Aorta (tissue), 5 donors: Measurements from ENCODE around the gene ARMH3. TPM values are rescaled to one million over a fixed set of nuclear protein-coding genes. Genes with fewer than 3 reads are reported as not detected.

Source experiments
- ATAC-seq: fragments of 200-7000 bp; cut with Tn5 transposase; one replicate; pipeline ENCODE4 v1.9.1; 2022; ENCODE audit warnings: moderate library complexity; ENCODE audit not compliant: low FRiP score
- DNase-seq, 2 donors: peaks; one replicate each; pipeline ENCODE4 v3.0.0-alpha.2; 2020
- H3K27ac ChIP-seq, 2 donors: one replicate each; pipeline ENCODE4 v1.5.1; 2013; ENCODE audit warnings: low read length in 2 of 2, mild to moderate bottlenecking in 2 of 2, moderate library complexity in 2 of 2, control low read depth in 1 of 2, inconsistent platforms in 1 of 2, low read depth in 1 of 2
- H3K27me3 ChIP-seq, 2 donors: one replicate each; pipeline ENCODE4 v1.6.1; 2013; ENCODE audit warnings: control low read depth in 1 of 2, low read length in 1 of 2, mild to moderate bottlenecking in 1 of 2, moderate library complexity in 1 of 2; ENCODE audit not compliant: insufficient read depth in 2 of 2, control insufficient read depth in 1 of 2
- H3K36me3 ChIP-seq, 2 donors: one replicate each; pipeline ENCODE4 v1.6.1; 2013; ENCODE audit warnings: control low read depth in 1 of 2, low read length in 1 of 2, mild to moderate bottlenecking in 1 of 2; ENCODE audit not compliant: insufficient read depth in 2 of 2, control insufficient read depth in 1 of 2
- H3K4me1 ChIP-seq, 2 donors: one replicate each; pipeline ENCODE4 v1.6.1; 2013; ENCODE audit warnings: low read length in 2 of 2, control low read depth in 1 of 2, mild to moderate bottlenecking in 1 of 2, moderate library complexity in 1 of 2; ENCODE audit not compliant: insufficient read depth in 2 of 2, control insufficient read depth in 1 of 2
- H3K4me3 ChIP-seq, 2 donors: one replicate each; pipeline ENCODE4 v1.5.1; 2013; ENCODE audit warnings: low read length in 2 of 2, control low read depth in 1 of 2, mild to moderate bottlenecking in 1 of 2
- H3K9me3 ChIP-seq: one replicate; pipeline ENCODE4 v1.6.1; 2013; ENCODE audit warnings: mild to moderate bottlenecking, low read length; ENCODE audit not compliant: control insufficient read depth
- WGBS, 2 donors: extraction: QIAGEN DNeasy Blood & Tissue Kit; methylation state at CpG; one replicate each; pipeline ENCODE4 v1.1.7; 2013; 5-methylcytosine and 5-hydroxymethylcytosine counted together
- intact Hi-C, 2 donors: fragments of 100-400 bp; cut with DNase I; formaldehyde crosslinking; loops; one replicate each; pipeline versions ENCODE4 v1.14.2 to v1.15.0; 2022
- polyA plus RNA-seq, 2 donors: library from polyadenylated mRNA; stranded (reverse); fragments of 200-250 nt; gene quantifications; one replicate each; pipeline ENCODE4 v1.2.3, GENCODE V29; 2013
- total RNA-seq, 2 donors: library from RNA; stranded (reverse); fragmentation: NEBNext Ultra II Directional; extraction: Animal tissue kit (Norgen Biotek cat#: 25700); gene quantifications; one replicate each; pipeline ENCODE4 v1.2.1, GENCODE V29; 2021
- donor health status: healthy with polysubstance abuse.
- donor health status: Bipolar disorder and iron deficiency.
- donor health status: DM: no; HTN: no; CAD: no.
- donor health status: DM: no; HTN: no; CAD: no.
- donor health status: DM: yes; HTN: yes; CAD: no.

ARMH3 gene
- total and polyA plus RNA-seq, 4 donors = 8.6 to 26.9 (median 17.2) TPM

DNA sequence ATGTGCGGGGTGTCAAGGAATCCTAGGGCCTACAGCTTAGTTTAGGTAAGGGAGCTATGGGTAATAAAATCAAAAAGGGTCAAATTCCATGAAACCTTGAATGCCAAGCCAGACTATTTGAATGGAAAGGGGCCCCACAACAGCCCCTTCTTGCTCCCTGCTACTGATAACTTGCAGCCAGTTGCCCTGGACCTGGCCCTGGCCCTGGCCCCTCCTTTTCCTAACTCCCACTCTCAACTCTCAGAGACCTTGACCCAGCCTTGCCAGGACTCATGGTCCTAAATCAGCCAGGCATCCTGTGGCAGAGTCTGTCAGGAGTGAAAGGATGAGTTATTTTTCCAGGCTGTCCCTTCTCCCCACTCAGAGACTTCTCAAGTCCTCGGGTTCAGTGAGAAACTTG lies 218.2 kb downstream of the ARMH3 start:
- WGBS, 2 donors = 73 to 81% methylated on average over 2 of the region's 2 CpGs
- no peaks in the 10 kb centered on the region for H3K36me3 ChIP-seq
- intact Hi-C loops = loop anchor here in 1 of 2 donors (10.0 kb wide), 1 partner anchor 177 kb away; no protein-coding TSS in a partner anchor
- no peaks in the 10 kb centered on the region for H3K27me3 ChIP-seq
- ATAC-seq (no peak), DNase-seq (no peak)
- no peaks in the 10 kb centered on the region for H3K9me3 ChIP-seq
- no peak overlapping the region for H3K27ac ChIP-seq
- H3K4me3 ChIP-seq = no peak overlapping the region
- H3K4me1 ChIP-seq = no peaks in the 10 kb centered on the region

DNA sequence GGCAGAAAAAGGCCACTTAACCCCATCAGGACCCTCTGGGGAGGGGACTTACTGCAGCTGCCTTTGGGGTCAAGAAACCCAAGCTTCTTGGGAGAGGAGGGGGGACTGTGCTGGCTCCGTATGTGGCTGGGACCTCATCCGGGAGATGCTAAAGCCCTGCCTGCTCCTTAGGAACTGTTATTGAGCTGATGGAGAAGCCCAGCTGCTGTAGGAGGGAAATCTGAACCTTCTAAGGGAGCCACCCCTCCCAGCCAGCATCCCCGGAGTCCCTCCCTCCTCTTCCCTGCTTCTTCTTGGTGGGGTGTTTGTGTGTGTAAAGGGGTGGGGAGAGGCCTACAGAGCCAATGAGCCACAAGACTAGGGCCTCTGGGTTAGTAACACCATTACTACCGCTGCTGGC lies 220.6 kb downstream of the ARMH3 start:
- Histone ChIP-seq H3K36me3 (no peaks in the 10 kb centered on the region), H3K4me3 (no peak overlapping the region), H3K4me1 (no peaks in the 10 kb centered on the region), H3K9me3 (no peaks in the 10 kb centered on the region), H3K27me3 (no peaks in the 10 kb centered on the region), H3K27ac (no peak overlapping the region)
- ATAC-seq = no peak
- DNase-seq = no peak
- 87 to 88% methylated on average over 4 of the region's 4 CpGs for WGBS, 2 donors
- intact Hi-C loops = loop anchor here in 1 of 2 donors (10.0 kb wide), 1 partner anchor 179 kb away; no protein-coding TSS in a partner anchor

- ATAC-seq = no peak
- 88 to 92% methylated on average over 8 of the region's 8 CpGs for WGBS, 2 donors
- Histone ChIP-seq H3K27ac (no peak overlapping the region), H3K4me3 (no peak overlapping the region), H3K9me3 (no peaks in the 10 kb centered on the region), H3K27me3 (no peaks in the 10 kb centered on the region), H3K4me1 (no peaks in the 10 kb centered on the region), H3K36me3 (no peaks in the 10 kb centered on the region)
- intact Hi-C loops = loop anchor here in 1 of 2 donors (10.0 kb wide), 1 partner anchor 180 kb away; no protein-coding TSS in a partner anchor
- DNase-seq = peak in 1 of 2 donors; percentile 67
These were observed 221.6 kb downstream of the ARMH3 start for GRCh38 chr10:101834341-101834740.

GRCh38 chr10:101833466-101833865 lies 222.5 kb downstream of the ARMH3 start:
- Histone ChIP-seq H3K36me3 (no peaks in the 10 kb centered on the region), H3K4me3 (no peak overlapping the region), H3K9me3 (no peaks in the 10 kb centered on the region), H3K27ac (no peak overlapping the region), H3K27me3 (no peaks in the 10 kb centered on the region), H3K4me1 (no peaks in the 10 kb centered on the region)
- intact Hi-C loops = loop anchor here in 1 of 2 donors (10.0 kb wide), 1 partner anchor 181 kb away; no protein-coding TSS in a partner anchor
- DNase-seq (no peak), ATAC-seq (no peak)
- WGBS, 2 donors = 84 to 93% methylated on average over 1 of the region's 1 CpG

GRCh38 chr10:101832325-101832771 lies 223.6 kb downstream of the ARMH3 start:
- no peak overlapping the region for H3K4me3 ChIP-seq
- no peak for ATAC-seq
- no peaks in the 10 kb centered on the region for H3K9me3 ChIP-seq
- no peak for DNase-seq
- H3K36me3 ChIP-seq = no peaks in the 10 kb centered on the region
- no peak overlapping the region for H3K27ac ChIP-seq
- intact Hi-C loops = loop anchor here in 1 of 2 donors (10.0 kb wide), 1 partner anchor 182 kb away; no protein-coding TSS in a partner anchor
- 55 to 56% methylated on average over 4 of the region's 4 CpGs for WGBS, 2 donors
- H3K4me1 ChIP-seq = no peaks in the 10 kb centered on the region
- no peaks in the 10 kb centered on the region for H3K27me3 ChIP-seq

GRCh38 chr10:101831169-101831811 lies 224.7 kb downstream of the ARMH3 start:
- H3K27me3 ChIP-seq = no peaks in the 10 kb centered on the region
- H3K9me3 ChIP-seq = no peaks in the 10 kb centered on the region
- 55 to 67% methylated on average over 9 of the region's 9 CpGs for WGBS, 2 donors
- H3K4me3 ChIP-seq = no peak overlapping the region
- intact Hi-C loops = loop anchor here in 1 of 2 donors (10.0 kb wide), 1 partner anchor 184 kb away; no protein-coding TSS in a partner anchor
- no peaks in the 10 kb centered on the region for H3K4me1 ChIP-seq
- no peak for DNase-seq
- H3K27ac ChIP-seq = no peak overlapping the region
- ATAC-seq = no peak
- no peaks in the 10 kb centered on the region for H3K36me3 ChIP-seq

DNA sequence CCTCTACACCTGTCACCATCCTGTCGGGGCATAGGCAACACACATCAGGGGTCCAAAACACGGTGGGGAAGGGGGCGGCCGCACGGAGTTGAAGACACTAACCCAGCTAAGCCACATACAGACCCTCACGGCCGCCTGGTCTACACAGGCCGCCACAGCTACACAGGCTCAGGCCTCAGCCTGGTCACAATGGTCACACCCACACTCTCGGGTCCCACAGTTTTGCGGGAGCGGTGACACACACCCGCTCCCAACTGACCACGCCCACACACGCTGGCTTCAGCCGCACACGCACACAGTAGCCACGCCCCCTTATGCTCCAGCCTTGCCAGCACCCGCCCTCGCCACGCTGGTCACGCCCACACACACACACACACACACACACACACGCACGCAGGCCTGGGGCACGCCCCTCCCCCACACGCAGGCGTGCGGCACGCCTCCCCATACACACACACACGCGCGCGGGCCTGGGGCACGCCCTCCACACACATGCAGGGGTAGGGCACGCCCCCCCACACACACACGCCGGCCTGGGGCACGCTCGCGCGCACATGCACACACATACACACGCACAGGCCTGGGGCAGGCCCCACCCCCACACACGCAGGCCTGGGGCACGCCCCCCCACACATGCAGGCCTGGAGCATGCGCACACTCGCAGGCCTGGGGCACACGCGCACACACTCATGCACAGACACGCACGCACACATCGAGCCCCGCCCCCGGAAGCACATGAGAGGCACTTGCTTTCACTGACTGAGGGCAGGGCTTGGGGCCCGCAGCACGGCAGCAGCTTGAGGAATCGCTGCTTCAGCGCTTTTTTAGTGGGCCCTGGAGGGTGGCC lies 225.4 kb downstream of the ARMH3 start:
- WGBS, 2 donors = 1 to 2% methylated on average over 56 of the region's 56 CpGs
- Histone ChIP-seq H3K27ac (no peak overlapping the region), H3K27me3 (no peaks in the 10 kb centered on the region), H3K4me3 (no peak overlapping the region), H3K9me3 (no peaks in the 10 kb centered on the region), H3K4me1 (no peaks in the 10 kb centered on the region), H3K36me3 (no peaks in the 10 kb centered on the region)
- peak; percentile 95 to 96 for DNase-seq
- peak; percentile 94 for ATAC-seq
- intact Hi-C loops = loop anchor here in 1 of 2 donors (10.0 kb wide), 1 partner anchor 184 kb away; no protein-coding TSS in a partner anchor

DNA sequence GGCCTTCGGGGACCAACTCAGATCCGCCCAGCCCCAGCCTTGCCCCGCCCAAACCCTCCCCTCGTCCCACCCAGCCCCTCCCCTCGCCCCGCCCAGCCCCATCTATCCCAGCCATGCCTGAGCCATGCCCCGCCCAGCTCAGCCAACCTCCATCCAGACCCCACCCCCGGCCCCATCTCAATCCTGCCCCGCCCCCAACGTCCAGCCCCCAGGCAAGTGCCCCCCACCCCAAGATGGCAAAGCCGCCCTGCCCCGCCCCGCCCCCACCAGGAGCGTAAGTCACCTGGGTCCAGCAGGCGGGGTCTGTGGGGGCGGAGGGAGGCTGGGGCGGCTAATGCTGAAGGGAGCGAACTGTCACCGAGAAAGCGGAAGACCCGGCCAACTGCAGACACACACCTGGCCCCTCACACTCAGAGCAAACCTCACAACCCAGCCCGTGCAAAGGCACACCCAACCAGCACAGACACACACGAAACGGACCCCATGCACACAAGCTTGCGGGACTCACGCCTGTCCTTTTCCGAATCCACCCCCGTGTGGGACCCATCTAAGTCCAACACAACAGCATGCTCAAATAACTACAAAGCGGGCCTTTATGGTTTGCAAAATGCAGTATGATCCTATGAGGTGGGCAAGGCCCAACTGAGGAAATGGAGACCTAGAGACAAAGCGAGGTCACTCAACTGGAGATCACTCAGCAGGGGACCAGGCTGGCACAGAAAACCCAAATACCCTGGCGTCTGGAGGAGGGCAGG lies 226.2 kb downstream of the ARMH3 start:
- H3K4me1 ChIP-seq = no peaks in the 10 kb centered on the region
- H3K9me3 ChIP-seq = no peaks in the 10 kb centered on the region
- no peak for ATAC-seq
- DNase-seq = peak in 1 of 2 donors; percentile 83
- no peaks in the 10 kb centered on the region for H3K27me3 ChIP-seq
- H3K27ac ChIP-seq = no peak overlapping the region
- no peak overlapping the region for H3K4me3 ChIP-seq
- 19 to 21% methylated on average over 26 to 31 of the region's 31 CpGs for WGBS, 2 donors
- intact Hi-C loops = loop anchor here in 1 of 2 donors (10.0 kb wide), 1 partner anchor 185 kb away; no protein-coding TSS in a partner anchor
- H3K36me3 ChIP-seq = no peaks in the 10 kb centered on the region
